HepG2 (cell line): ENCODE data around the gene DSTN. TPM values are rescaled to one million over a fixed set of nuclear protein-coding genes. Genes with fewer than 3 reads are reported as not detected.
A peak's percentile ranks its signal among the peaks of the same experiment; 100 is the strongest.

Source experiments
- AGO1 ChIP-seq: fragments of 200-400 bp; formaldehyde crosslinking; IDR thresholded peaks from 2 replicates; pipeline ENCODE4 v1.6.1; 2017; ENCODE audit warnings: mild to moderate bottlenecking, low read depth, low read length, moderate library complexity; ENCODE audit not compliant: poor library complexity, severe bottlenecking
- ATF2 ChIP-seq: sonication (generic); formaldehyde crosslinking; IDR thresholded peaks from 2 replicates; pipeline ENCODE4 v1.4.0; 2020; ENCODE audit warnings: missing genetic modification reagents
- HBP1 ChIP-seq: IDR thresholded peaks from 2 replicates; pipeline ENCODE4 v1.6.1; 2016; ENCODE audit warnings: low read depth, control low read depth
- MIXL1 ChIP-seq: IDR thresholded peaks from 2 replicates; pipeline ENCODE4 v1.6.1; 2016
- NFE2 ChIP-seq: sonication (generic); formaldehyde crosslinking; IDR thresholded peaks from 2 replicates; pipeline ENCODE4 v1.4.0; 2020; ENCODE audit warnings: missing genetic modification reagents
- PATZ1 ChIP-seq: sonication (generic); formaldehyde crosslinking; IDR thresholded peaks from 2 replicates; pipeline ENCODE4 v1.4.0; 2020; ENCODE audit warnings: missing genetic modification reagents
- RAD21 ChIP-seq: fragments of 450-650 bp; formaldehyde crosslinking; IDR thresholded peaks from 2 replicates; pipeline ENCODE4 v1.5.0; 2020; ENCODE audit warnings: mild to moderate bottlenecking
- SRSF1 ChIP-seq: fragments of 200-400 bp; formaldehyde crosslinking; optimal IDR thresholded peaks from 2 replicates; pipeline ENCODE3; 2017; ENCODE audit warnings: mild to moderate bottlenecking, low read depth, low read length, moderate library complexity
- TAF1 ChIP-seq: sonication (generic); formaldehyde crosslinking; IDR thresholded peaks from 2 replicates; pipeline ENCODE4 v1.4.0; 2020; ENCODE audit warnings: missing genetic modification reagents
- TRIM24 ChIP-seq: sonication (generic); formaldehyde crosslinking; IDR thresholded peaks from 2 replicates; pipeline ENCODE4 v1.8.0; 2022; ENCODE audit warnings: mild to moderate bottlenecking, missing genetic modification reagents
- XRCC5 ChIP-seq: fragments of 200-400 bp; formaldehyde crosslinking; optimal IDR thresholded peaks from 2 replicates; pipeline ENCODE3; 2017; ENCODE audit warnings: mild to moderate bottlenecking, low read length
- ZHX1 ChIP-seq: sonication (generic); formaldehyde crosslinking; IDR thresholded peaks from 2 replicates; pipeline ENCODE4 v1.8.1; 2022; ENCODE audit warnings: low read depth, mild to moderate bottlenecking, missing genetic modification reagents
- ZNF160 ChIP-seq: sonication (generic); formaldehyde crosslinking; IDR thresholded peaks from 2 replicates; pipeline ENCODE4 v1.8.0; 2022; ENCODE audit warnings: mild to moderate bottlenecking, inconsistent platforms, missing genetic modification reagents
- ZNF280B ChIP-seq: sonication (generic); formaldehyde crosslinking; IDR thresholded peaks from 2 replicates; pipeline ENCODE4 v1.5.0; 2020; ENCODE audit warnings: missing genetic modification reagents, mild to moderate bottlenecking, borderline replicate concordance
- ZNF776 ChIP-seq: sonication (generic); formaldehyde crosslinking; IDR thresholded peaks from 2 replicates; pipeline ENCODE4 v1.4.0; 2020; ENCODE audit warnings: mild to moderate bottlenecking, missing genetic modification reagents
- ZNF792 ChIP-seq: IDR thresholded peaks from 2 replicates; pipeline ENCODE4 v1.6.1; 2016
- ZNF800 ChIP-seq: sonication (generic); formaldehyde crosslinking; IDR thresholded peaks from 2 replicates; pipeline ENCODE4 v1.4.0; 2020; ENCODE audit warnings: missing genetic modification reagents
- polyA plus RNA-seq, 8 experiments: library from polyadenylated mRNA; depleted of rRNA in 3 of 8; stranded (reverse) in 7 of 8; unstranded in 1 of 8; fragments of >200 nt; fragmentation: Illumina TruSeq in 4 of 8; extraction: Trizol in 4 of 8; gene quantifications; 2 replicates each; pipeline versions ENCODE4 v1.2.1 to v1.2.3, GENCODE V29; 2011 to 2016; ENCODE audit warnings: low read depth in 4 of 8, missing spikeins in 1 of 8, mixed read lengths in 1 of 8; ENCODE audit not compliant: insufficient read depth in 1 of 8
- total RNA-seq, 5 experiments: library from RNA; depleted of rRNA; stranded (reverse); fragments of >200 nt; fragmentation: Illumina TruSeq; extraction: Trizol; gene quantifications; 2 replicates each; pipeline ENCODE4 v1.2.3, GENCODE V29; 2016; ENCODE audit warnings: low read depth in 1 of 5

DSTN gene
- total and polyA plus RNA-seq, 2 of the 13 experiments (the other 11 are each of a cell fraction or from before 2014, with no cell fraction given), result 27.6 to 106 TPM

- no peak for TF ChIP-seq HBP1
- TF ChIP-seq RAD21, result peak; percentile 37; the same call in 1 of the 2 replicates
- no peak for TF ChIP-seq NFE2 (CRISPR knock-in tag)
- TF ChIP-seq ATF2 (CRISPR knock-in tag), result 0 out of 2 replicates have a peak, but pooled peaks have one; percentile 20
- TF ChIP-seq SRSF1, result peak; percentile 75
- no peak for TF ChIP-seq ZNF160 (CRISPR knock-in tag)
- no peak for TF ChIP-seq TRIM24 (CRISPR knock-in tag)
- no peak for TF ChIP-seq ZNF776 (CRISPR knock-in tag)
- no peak for TF ChIP-seq ZHX1 (CRISPR knock-in tag)
- TF ChIP-seq TAF1 (CRISPR knock-in tag), result no peak
- peak; percentile 97 for TF ChIP-seq PATZ1 (CRISPR knock-in tag)
- TF ChIP-seq ZNF792 (CRISPR knock-in tag), result no peak
- TF ChIP-seq ZNF800 (CRISPR knock-in tag), result no peak
- no peak for TF ChIP-seq AGO1
- TF ChIP-seq ZNF280B (CRISPR knock-in tag), result no peak
- peak; percentile 44 for TF ChIP-seq XRCC5
- TF ChIP-seq MIXL1, result no peak
These were observed 79.2 kb downstream of the DSTN start (continued) for GRCh38 chr20:17648791-17649730.
